Ishikawa (cell line): Measurements from ENCODE around the gene TNIK.

Experiments
- CEBPB ChIP-seq: IDR thresholded peaks from 2 replicates; pipeline ENCODE4 v1.6.1; 2012
- CREB1 ChIP-seq: IDR thresholded peaks from 2 replicates; pipeline ENCODE4 v1.6.1; 2012; ENCODE audit warnings: low read depth
- EGR1 ChIP-seq: IDR thresholded peaks from 2 replicates; pipeline ENCODE4 v1.6.1; 2012
- EP300 ChIP-seq: IDR thresholded peaks from 2 replicates; pipeline ENCODE4 v1.6.1; 2012; ENCODE audit warnings: borderline replicate concordance
- FOXM1 ChIP-seq: IDR thresholded peaks from 2 replicates; pipeline ENCODE4 v1.6.1; 2012; ENCODE audit warnings: low read depth, borderline replicate concordance
- NFIC ChIP-seq: IDR thresholded peaks from 2 replicates; pipeline ENCODE4 v1.6.1; 2012
- RAD21 ChIP-seq: IDR thresholded peaks from 2 replicates; pipeline ENCODE4 v1.6.1; 2012; ENCODE audit warnings: low read depth
- TAF1 ChIP-seq: IDR thresholded peaks from 2 replicates; pipeline ENCODE4 v1.6.1; 2012; ENCODE audit warnings: low read depth, mild to moderate bottlenecking
- TCF12 ChIP-seq: IDR thresholded peaks from 2 replicates; pipeline ENCODE4 v1.6.1; 2012; ENCODE audit warnings: low read depth
- TEAD4 ChIP-seq: IDR thresholded peaks from 2 replicates; pipeline ENCODE4 v1.6.1; 2012
- YY1 ChIP-seq: IDR thresholded peaks from 2 replicates; pipeline ENCODE4 v1.6.1; 2012; ENCODE audit warnings: low read depth
- ZBTB7A ChIP-seq: IDR thresholded peaks from 2 replicates; pipeline ENCODE4 v1.6.1; 2012; ENCODE audit warnings: low read depth
- TF ChIP-seq, protein P1 (sequence below): IDR thresholded peaks from 2 replicates; pipeline ENCODE4 v1.6.1; 2012
- TF ChIP-seq, protein P2 (sequence below): IDR thresholded peaks from 2 replicates; pipeline ENCODE4 v1.6.1; 2012; ENCODE audit warnings: low read depth, mild to moderate bottlenecking
- TF ChIP-seq, protein P3 (sequence below): IDR thresholded peaks from 2 replicates; pipeline ENCODE4 v1.6.1; 2012

TNIK gene

DNA sequence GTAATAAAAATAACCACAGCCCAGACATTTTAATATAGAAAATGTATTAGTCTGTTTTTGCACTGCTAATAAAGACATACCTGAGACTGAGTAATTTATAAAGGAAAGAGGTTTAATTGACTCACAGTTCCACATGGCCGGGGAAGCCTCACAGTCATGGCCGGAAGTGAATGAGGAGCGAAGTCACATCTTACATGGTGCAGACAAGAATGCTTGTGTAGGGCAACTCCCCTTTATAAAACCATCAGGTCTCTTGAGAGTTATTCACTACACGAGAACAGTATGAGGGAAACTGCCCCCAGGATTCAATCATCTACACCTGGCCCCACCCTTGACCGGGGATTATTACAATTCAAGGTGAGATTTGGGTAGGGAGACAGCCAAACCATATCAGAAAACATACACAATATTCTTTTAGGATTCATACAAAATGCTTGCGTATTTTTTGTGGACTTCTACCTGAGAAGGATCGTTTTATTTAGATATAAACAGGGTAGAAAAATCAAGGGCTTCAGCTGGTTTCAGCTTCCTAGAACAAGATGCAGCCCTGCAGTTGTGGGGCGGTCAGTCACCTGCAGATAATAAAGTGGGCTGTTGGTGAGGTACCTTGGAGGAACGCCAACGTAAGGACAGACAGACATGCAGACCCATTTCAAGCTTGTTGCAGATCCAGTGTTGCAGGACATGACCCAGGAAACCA lies 101.9 kb downstream of the TNIK start:
- TF ChIP-seq FOXM1: no peak
- TF ChIP-seq EP300: no peak
- TF ChIP-seq ZBTB7A: no peak
- TF ChIP-seq RAD21: no peak
- TF ChIP-seq EGR1: no peak
- no peak for TF ChIP-seq CREB1
- TF ChIP-seq TEAD4: no peak
- TF ChIP-seq, protein P1, sequence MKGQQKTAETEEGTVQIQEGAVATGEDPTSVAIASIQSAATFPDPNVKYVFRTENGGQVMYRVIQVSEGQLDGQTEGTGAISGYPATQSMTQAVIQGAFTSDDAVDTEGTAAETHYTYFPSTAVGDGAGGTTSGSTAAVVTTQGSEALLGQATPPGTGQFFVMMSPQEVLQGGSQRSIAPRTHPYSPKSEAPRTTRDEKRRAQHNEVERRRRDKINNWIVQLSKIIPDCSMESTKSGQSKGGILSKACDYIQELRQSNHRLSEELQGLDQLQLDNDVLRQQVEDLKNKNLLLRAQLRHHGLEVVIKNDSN: no peak

DNA sequence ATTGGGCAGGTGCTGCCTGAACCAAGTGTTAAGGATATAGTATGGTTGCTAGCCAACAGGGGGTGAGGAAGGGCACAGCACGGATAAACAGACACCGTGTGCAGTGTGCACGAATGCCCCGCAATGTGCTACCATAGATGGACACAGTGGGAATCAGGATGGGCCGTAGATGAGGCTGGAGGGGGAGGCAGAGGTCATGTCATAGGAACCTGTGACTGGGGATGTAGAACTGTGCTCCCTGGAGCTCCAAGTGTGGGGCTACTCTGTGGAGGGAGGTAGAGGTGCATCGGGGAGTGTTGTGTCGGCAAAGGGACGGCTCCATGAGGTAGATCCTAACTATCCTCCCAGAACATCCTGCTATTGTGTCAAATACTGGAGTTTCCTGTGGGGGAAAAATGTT lies 102.5 kb downstream of the TNIK start:
- TF ChIP-seq ZBTB7A (no peak), YY1 (no peak)
- TF ChIP-seq, protein P2, sequence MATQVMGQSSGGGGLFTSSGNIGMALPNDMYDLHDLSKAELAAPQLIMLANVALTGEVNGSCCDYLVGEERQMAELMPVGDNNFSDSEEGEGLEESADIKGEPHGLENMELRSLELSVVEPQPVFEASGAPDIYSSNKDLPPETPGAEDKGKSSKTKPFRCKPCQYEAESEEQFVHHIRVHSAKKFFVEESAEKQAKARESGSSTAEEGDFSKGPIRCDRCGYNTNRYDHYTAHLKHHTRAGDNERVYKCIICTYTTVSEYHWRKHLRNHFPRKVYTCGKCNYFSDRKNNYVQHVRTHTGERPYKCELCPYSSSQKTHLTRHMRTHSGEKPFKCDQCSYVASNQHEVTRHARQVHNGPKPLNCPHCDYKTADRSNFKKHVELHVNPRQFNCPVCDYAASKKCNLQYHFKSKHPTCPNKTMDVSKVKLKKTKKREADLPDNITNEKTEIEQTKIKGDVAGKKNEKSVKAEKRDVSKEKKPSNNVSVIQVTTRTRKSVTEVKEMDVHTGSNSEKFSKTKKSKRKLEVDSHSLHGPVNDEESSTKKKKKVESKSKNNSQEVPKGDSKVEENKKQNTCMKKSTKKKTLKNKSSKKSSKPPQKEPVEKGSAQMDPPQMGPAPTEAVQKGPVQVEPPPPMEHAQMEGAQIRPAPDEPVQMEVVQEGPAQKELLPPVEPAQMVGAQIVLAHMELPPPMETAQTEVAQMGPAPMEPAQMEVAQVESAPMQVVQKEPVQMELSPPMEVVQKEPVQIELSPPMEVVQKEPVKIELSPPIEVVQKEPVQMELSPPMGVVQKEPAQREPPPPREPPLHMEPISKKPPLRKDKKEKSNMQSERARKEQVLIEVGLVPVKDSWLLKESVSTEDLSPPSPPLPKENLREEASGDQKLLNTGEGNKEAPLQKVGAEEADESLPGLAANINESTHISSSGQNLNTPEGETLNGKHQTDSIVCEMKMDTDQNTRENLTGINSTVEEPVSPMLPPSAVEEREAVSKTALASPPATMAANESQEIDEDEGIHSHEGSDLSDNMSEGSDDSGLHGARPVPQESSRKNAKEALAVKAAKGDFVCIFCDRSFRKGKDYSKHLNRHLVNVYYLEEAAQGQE: no peak

DNA sequence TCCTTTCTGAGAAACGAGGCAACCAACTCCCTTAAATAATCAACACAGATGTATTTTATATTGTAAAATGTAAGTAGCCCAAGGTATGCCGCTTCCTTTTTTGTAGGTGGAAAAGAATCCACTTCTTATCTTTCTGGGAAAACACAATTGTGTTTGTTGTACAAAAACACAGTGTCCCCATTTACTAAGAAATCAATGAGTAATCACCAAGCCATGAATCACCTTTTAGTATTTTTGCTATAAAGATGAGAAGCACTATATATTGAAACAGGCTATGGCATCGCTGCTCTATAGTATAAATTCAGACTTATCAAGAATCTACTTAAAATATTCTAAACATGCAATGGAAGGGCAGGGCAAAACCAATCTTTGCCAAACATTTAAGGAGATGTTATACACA lies 104.0 kb downstream of the TNIK start:
- TF ChIP-seq NFIC: no peak
- TF ChIP-seq CEBPB: no peak
- TF ChIP-seq RAD21: no peak
- TF ChIP-seq YY1: no peak
- TF ChIP-seq EGR1: no peak
- TF ChIP-seq, protein P2: no peak
- no peak for TF ChIP-seq TCF12
- TF ChIP-seq FOXM1: no peak
- TF ChIP-seq CREB1: no peak
- TF ChIP-seq EP300: no peak
- TF ChIP-seq, protein P3, sequence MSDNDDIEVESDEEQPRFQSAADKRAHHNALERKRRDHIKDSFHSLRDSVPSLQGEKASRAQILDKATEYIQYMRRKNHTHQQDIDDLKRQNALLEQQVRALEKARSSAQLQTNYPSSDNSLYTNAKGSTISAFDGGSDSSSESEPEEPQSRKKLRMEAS: no peak
- no peak for TF ChIP-seq TEAD4
- TF ChIP-seq ZBTB7A: no peak
- no peak for TF ChIP-seq TAF1

DNA sequence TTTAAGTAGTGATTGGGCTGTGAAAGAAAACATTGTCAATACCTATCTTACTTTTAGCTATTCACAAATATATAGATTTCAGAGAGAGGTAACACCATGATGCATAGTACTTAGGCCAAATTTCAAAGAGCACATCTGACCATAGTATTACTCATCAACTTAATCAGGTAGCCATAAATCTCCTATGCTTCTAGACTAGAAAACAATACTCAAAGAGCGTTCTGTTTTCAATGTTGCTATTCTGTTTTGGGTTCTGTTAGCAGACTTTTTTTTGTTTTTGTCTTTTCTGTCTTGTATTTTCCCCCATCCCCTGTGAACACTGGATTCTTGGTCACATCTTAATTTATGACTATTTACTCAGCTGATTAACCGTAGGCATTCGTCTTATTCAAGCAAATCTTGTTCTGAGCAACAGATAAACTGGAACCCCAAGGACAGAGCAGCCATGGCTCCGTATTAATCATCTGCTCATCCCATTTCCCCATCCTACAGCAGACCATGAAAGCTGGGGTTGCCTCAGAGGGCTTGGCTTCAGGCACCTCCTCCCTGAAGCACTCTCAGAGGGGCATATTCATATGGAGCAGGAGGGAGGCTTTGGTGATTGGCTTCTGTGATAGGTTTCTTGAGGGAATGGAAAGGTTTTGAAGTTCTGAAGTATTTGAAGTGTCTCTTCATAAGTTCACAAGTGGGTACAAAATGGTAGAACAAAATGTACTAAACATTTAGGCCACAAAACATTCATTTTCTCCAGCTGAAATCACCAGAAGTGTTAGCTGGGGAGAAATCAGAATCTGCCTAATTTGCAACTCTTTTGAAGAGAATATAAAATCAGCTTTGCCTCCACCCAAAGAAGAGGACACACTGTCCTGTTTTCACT lies 105.3 kb downstream of the TNIK start:
- TF ChIP-seq TEAD4 (no peak), RAD21 (no peak), YY1 (no peak), FOXM1 (no peak), EGR1 (no peak), NFIC (no peak)
- TF ChIP-seq, protein P2: no peak
- TF ChIP-seq, protein P3: no peak
